Neural progenitor cell (in vitro differentiated cells): ENCODE measurements around the gene SNRPB2. TPM values are rescaled to one million over a fixed set of nuclear protein-coding genes. Genes with fewer than 3 reads are reported as not detected.

Experiments used
- DNase-seq: peaks from one replicate; pipeline ENCODE4 v3.0.0-alpha.2; 2016; ENCODE audit warnings: low spot score
- H2AFZ ChIP-seq: fragments of 200-600 bp; sonication (generic); replicated peaks from 2 replicates; pipeline ENCODE4 v1.6.1; 2016; ENCODE audit warnings: antibody characterized with exemption
- H3F3A ChIP-seq: fragments of 200-600 bp; sonication (generic); 2 replicates; pipeline ENCODE4 v1.6.1; 2016; ENCODE audit warnings: antibody characterized with exemption, low read depth
- H3K27ac ChIP-seq: fragments of 200-600 bp; sonication (generic); 2 replicates; pipeline ENCODE4 v1.5.1; 2016; ENCODE audit warnings: mild to moderate bottlenecking
- H3K27me3 ChIP-seq: fragments of 200-600 bp; sonication (generic); 2 replicates; pipeline ENCODE4 v1.6.1; 2016; ENCODE audit warnings: mild to moderate bottlenecking, moderate library complexity
- H3K36me3 ChIP-seq: fragments of 200-600 bp; sonication (generic); 2 replicates; pipeline ENCODE4 v1.5.1; 2016
- H3K4me1 ChIP-seq: fragments of 200-600 bp; sonication (generic); 2 replicates; pipeline ENCODE4 v1.6.1; 2016; ENCODE audit warnings: mixed run types
- H3K4me2 ChIP-seq: fragments of 200-600 bp; sonication (generic); 2 replicates; pipeline ENCODE4 v1.6.1; 2016
- H3K4me3 ChIP-seq: fragments of 200-600 bp; sonication (generic); 2 replicates; pipeline ENCODE4 v1.5.1; 2016
- H3K79me2 ChIP-seq: fragments of 200-600 bp; sonication (generic); 2 replicates; pipeline ENCODE4 v1.6.1; 2016; ENCODE audit warnings: low read depth
- H3K9ac ChIP-seq: fragments of 200-600 bp; sonication (generic); 2 replicates; pipeline ENCODE4 v1.6.1; 2016
- H3K9me3 ChIP-seq: fragments of 200-600 bp; sonication (generic); 2 replicates; pipeline ENCODE4 v1.5.1; 2016; ENCODE audit warnings: low read depth
- H4K20me1 ChIP-seq: fragments of 200-600 bp; sonication (generic); 2 replicates; pipeline ENCODE4 v1.6.1; 2016; ENCODE audit warnings: low read depth
- H3K27ac Mint-ChIP-seq: 3 replicates; pipeline ENCODE4 v1.8.0; 2021; ENCODE audit warnings: mixed read lengths
- H3K27me3 Mint-ChIP-seq: 2 replicates; pipeline ENCODE4 v1.8.0; 2022; ENCODE audit warnings: low read depth, mild to moderate bottlenecking, inconsistent platforms, moderate library complexity, mixed read lengths; ENCODE audit not compliant: insufficient read depth
- H3K36me3 Mint-ChIP-seq: 3 replicates; pipeline ENCODE4 v1.8.0; 2021; ENCODE audit warnings: mixed read lengths
- H3K4me1 Mint-ChIP-seq: 3 replicates; pipeline ENCODE4 v1.8.0; 2021; ENCODE audit warnings: mixed read lengths
- H3K4me3 Mint-ChIP-seq: 3 replicates; pipeline ENCODE4 v1.8.0; 2021; ENCODE audit warnings: mild to moderate bottlenecking, moderate library complexity, mixed read lengths
- H3K9me3 Mint-ChIP-seq: 3 replicates; pipeline ENCODE4 v1.8.0; 2020; ENCODE audit warnings: mixed read lengths
- EZH2 ChIP-seq: fragments of 200-600 bp; sonication (generic); IDR thresholded peaks from 2 replicates; pipeline ENCODE4 v1.6.1; 2017; ENCODE audit warnings: antibody characterized with exemption, mild to moderate bottlenecking, moderate library complexity
- EZH2phosphoT487 ChIP-seq: fragments of 200-600 bp; sonication (generic); IDR thresholded peaks from 2 replicates; pipeline ENCODE4 v1.6.1; 2017; ENCODE audit warnings: antibody characterized with exemption
- total RNA-seq: library from RNA; depleted of rRNA; stranded (reverse); fragments of >200 nt; gene quantifications from 2 replicates; pipeline ENCODE4 v1.2.3, GENCODE V29; 2015; ENCODE audit warnings: low replicate concordance
- TF ChIP-seq, protein P1 (sequence below): fragments of 200-600 bp; sonication (generic); IDR thresholded peaks from 2 replicates; pipeline ENCODE4 v1.5.1; 2017; ENCODE audit warnings: antibody characterized with exemption, mild to moderate bottlenecking

SNRPB2 gene
- total RNA-seq, 1 donor from 2014 or later = 104 TPM

DNA sequence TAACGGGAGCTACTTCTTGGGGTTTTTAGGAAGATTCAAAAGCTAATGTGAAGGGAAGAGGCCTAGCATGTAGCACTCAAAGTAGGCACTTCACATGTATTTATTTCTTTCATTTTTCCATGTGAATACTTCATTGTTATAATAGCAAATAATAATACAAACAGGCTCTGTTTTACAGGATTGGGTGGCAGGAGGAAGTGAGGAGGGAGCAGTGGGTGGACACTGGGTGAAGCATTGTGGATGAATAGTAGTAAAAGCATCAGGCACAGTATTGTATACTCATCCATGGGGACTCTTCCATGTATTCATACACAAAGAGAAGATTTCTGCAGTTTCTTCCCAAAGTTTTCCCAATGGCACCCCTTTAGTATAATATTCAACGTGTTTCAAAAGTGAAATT, 38.4 kb upstream of the SNRPB2 start:
- Mint-ChIP-seq H3K9me3 (no peaks in the 10 kb centered on the region), H3K36me3 (no peaks in the 10 kb centered on the region), H3K27me3 (peaks cover 2% of the 10 kb centered on the region), H3K4me1 (peaks cover 3% of the 10 kb centered on the region), H3K4me3 (no peak overlapping the region), H3K27ac (no peak overlapping the region)
- no peak for DNase-seq
- Histone ChIP-seq H3K36me3 (no peaks in the 10 kb centered on the region), H3K9me3 (no peaks in the 10 kb centered on the region), H3K27me3 (no peaks in the 10 kb centered on the region), H3K4me1 (no peaks in the 10 kb centered on the region), H3K79me2 (no peaks in the 10 kb centered on the region), H2AFZ (no peak overlapping the region), H3K4me2 (no peak overlapping the region), H3F3A (no peaks in the 10 kb centered on the region), H3K9ac (no peak overlapping the region), H4K20me1 (no peaks in the 10 kb centered on the region), H3K27ac (no peak overlapping the region), H3K4me3 (no peak overlapping the region)
- TF ChIP-seq EZH2phosphoT487 (no peak), EZH2 (no peak)
- TF ChIP-seq, protein P1, sequence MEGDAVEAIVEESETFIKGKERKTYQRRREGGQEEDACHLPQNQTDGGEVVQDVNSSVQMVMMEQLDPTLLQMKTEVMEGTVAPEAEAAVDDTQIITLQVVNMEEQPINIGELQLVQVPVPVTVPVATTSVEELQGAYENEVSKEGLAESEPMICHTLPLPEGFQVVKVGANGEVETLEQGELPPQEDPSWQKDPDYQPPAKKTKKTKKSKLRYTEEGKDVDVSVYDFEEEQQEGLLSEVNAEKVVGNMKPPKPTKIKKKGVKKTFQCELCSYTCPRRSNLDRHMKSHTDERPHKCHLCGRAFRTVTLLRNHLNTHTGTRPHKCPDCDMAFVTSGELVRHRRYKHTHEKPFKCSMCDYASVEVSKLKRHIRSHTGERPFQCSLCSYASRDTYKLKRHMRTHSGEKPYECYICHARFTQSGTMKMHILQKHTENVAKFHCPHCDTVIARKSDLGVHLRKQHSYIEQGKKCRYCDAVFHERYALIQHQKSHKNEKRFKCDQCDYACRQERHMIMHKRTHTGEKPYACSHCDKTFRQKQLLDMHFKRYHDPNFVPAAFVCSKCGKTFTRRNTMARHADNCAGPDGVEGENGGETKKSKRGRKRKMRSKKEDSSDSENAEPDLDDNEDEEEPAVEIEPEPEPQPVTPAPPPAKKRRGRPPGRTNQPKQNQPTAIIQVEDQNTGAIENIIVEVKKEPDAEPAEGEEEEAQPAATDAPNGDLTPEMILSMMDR = no peak

DNA sequence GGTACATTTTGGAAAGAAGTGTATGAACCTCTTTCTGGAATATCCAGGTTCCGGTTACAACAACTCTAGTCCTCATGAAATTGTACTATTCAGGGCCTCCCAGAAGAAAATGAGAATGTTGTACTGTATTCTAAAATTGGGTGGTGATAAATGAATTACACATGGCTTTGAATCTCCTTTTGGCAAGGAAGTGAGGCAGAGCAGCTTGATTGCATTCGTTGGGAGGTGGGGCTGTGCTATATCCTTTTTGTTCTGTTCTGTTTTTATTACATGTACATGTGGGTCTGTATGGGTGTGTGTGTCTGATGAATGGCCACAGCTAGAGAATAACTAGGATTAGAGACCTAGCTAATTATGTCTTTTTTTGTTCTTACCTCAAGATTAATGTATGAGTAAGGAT, 37.8 kb upstream of the SNRPB2 start:
- H3K4me1 Mint-ChIP-seq = peaks cover 3% of the 10 kb centered on the region
- H3K4me3 Mint-ChIP-seq = no peak overlapping the region

DNA sequence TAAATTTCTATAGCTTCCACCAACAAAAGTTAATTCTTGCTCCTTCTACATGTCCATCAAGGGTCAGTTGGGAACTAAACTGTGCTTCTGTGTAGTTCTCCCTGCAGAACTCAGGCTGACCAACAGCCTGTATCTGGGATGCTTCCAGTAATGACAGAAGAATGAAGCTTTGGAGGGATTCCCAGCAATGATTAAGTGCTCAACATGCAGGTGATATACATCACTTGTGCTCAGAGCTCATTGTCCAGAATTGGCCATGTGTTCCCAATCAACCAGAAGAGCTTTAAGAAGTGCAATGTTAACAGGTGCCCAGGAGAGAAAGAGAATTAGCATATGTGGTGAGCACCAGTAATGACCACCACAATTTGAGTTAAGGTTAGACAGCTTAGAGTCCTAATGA, 37.4 kb upstream of the SNRPB2 start:
- H3K27me3 Mint-ChIP-seq = peaks cover 2% of the 10 kb centered on the region
- Histone ChIP-seq H3K79me2 (no peaks in the 10 kb centered on the region), H3K4me2 (no peak overlapping the region), H3K36me3 (no peaks in the 10 kb centered on the region), H2AFZ (no peak overlapping the region), H3K4me1 (no peaks in the 10 kb centered on the region), H3K9ac (no peak overlapping the region), H3K9me3 (no peaks in the 10 kb centered on the region), H3K27ac (no peak overlapping the region), H3F3A (no peaks in the 10 kb centered on the region), H3K4me3 (no peak overlapping the region), H4K20me1 (no peaks in the 10 kb centered on the region), H3K27me3 (no peaks in the 10 kb centered on the region)
- no peak overlapping the region for H3K27ac Mint-ChIP-seq
- H3K4me1 Mint-ChIP-seq = peaks cover 3% of the 10 kb centered on the region
- no peak for TF ChIP-seq EZH2phosphoT487
- TF ChIP-seq EZH2 = no peak
- TF ChIP-seq, protein P1 = no peak
- DNase-seq = no peak
- no peak overlapping the region for H3K4me3 Mint-ChIP-seq
- H3K9me3 Mint-ChIP-seq = no peaks in the 10 kb centered on the region
- no peaks in the 10 kb centered on the region for H3K36me3 Mint-ChIP-seq

More for the DNA sequence above, 37.8 kb upstream of the SNRPB2 start:
- Histone ChIP-seq H3K79me2 (no peaks in the 10 kb centered on the region), H3K36me3 (no peaks in the 10 kb centered on the region), H3K27ac (no peak overlapping the region), H3K4me2 (no peak overlapping the region), H2AFZ (no peak overlapping the region), H3K4me3 (no peak overlapping the region), H3K4me1 (no peaks in the 10 kb centered on the region), H3K27me3 (no peaks in the 10 kb centered on the region), H3K9ac (no peak overlapping the region), H3K9me3 (no peaks in the 10 kb centered on the region), H4K20me1 (no peaks in the 10 kb centered on the region), H3F3A (no peaks in the 10 kb centered on the region)
- Mint-ChIP-seq H3K27ac (no peak overlapping the region), H3K27me3 (peaks cover 2% of the 10 kb centered on the region), H3K36me3 (no peaks in the 10 kb centered on the region), H3K9me3 (no peaks in the 10 kb centered on the region)
- TF ChIP-seq EZH2phosphoT487 (no peak), EZH2 (no peak)
- TF ChIP-seq, protein P1 = no peak
- no peak for DNase-seq
